ENCODE results near the gene KCNE4. TPM values are rescaled to one million over a fixed set of nuclear protein-coding genes. Genes with fewer than 3 reads are reported as not detected.

Gene KCNE4
- total and polyA plus RNA-seq, 2 donors (not counting 1 experiment from before 2014, with no cell fraction given): not detected

DNA sequence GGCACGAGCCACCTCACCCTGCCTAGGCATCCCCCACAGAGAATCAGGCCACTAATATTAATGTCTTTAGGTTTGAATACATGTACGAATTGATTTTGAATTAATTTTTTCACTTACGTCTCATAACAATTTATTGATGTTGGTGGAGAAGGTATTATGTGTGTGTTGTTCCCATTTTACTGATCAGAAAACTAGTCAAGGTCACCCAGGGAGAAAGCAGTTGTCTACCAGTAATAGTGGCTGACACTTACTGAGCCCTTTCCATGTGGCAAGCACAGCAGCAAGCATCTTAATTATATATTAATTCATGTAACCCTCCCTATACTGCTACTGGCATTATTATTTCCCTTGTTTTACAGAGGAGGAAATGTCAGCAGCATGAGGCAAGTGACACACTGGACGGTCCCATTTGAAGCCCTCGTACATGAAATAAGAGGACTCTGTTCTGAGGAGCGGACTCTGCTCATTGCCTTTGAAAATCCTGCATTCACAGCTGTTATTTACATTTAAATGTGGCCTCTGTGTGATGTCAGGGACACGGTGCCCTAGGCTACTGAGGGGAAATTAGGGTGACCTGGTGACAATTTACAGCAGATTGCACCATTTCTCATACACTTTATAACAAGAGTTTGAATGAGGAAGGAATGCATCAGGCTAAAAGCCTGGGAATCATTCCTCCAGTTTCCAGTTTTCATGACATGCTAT, 30.9 kb upstream of the KCNE4 start:
- Histone ChIP-seq H3K9me3 (ENCODE audit: control extremely low read depth in 1 of 3, control insufficient read depth in 2 of 3, insufficient read depth in 1 of 3, low read length in 2 of 3) (peaks cover 0 to 3% (median 0%) of the 10 kb centered on the region in 3 donors), H2AFZ (ENCODE audit: insufficient read depth, low read depth, low read length, poor library complexity, severe bottlenecking) (no peak overlapping the region), H3K4me2 (replicated peaks; ENCODE audit: low read depth, low read length, poor library complexity, severe bottlenecking) (no peak overlapping the region), H3K27ac (ENCODE audit: low read length in 2 of 2) (no peak overlapping the region), H3K79me2 (ENCODE audit: control insufficient read depth, insufficient read depth, low read length) (no peaks in the 10 kb centered on the region), H3K27me3 (replicated peaks in 1 of 4; ENCODE audit: control extremely low read depth in 1 of 4, control insufficient read depth in 3 of 4, insufficient read depth in 4 of 4, low read length in 3 of 4) (no peaks in the 10 kb centered on the region), H3K9ac (ENCODE audit: low read length) (no peak overlapping the region), H4K20me1 (ENCODE audit: control insufficient read depth, insufficient read depth, low read length, poor library complexity, severe bottlenecking) (no peaks in the 10 kb centered on the region), H3K4me3 (ENCODE audit: control extremely low read depth in 1 of 5, extremely low read depth in 1 of 5, insufficient read depth in 1 of 5, low read depth in 2 of 5, low read length in 4 of 5) (no peak overlapping the region), H3K36me3 (replicated peaks in 1 of 2; ENCODE audit: control extremely low read depth in 1 of 2, control insufficient read depth in 1 of 2, extremely low read depth in 1 of 2, insufficient read depth in 2 of 2, low read length in 1 of 2) (no peaks in the 10 kb centered on the region), H3K4me1 (ENCODE audit: control insufficient read depth in 2 of 2, insufficient read depth in 2 of 2, low read length in 2 of 2) (no peaks in the 10 kb centered on the region)
- TF ChIP-seq, protein P1, sequence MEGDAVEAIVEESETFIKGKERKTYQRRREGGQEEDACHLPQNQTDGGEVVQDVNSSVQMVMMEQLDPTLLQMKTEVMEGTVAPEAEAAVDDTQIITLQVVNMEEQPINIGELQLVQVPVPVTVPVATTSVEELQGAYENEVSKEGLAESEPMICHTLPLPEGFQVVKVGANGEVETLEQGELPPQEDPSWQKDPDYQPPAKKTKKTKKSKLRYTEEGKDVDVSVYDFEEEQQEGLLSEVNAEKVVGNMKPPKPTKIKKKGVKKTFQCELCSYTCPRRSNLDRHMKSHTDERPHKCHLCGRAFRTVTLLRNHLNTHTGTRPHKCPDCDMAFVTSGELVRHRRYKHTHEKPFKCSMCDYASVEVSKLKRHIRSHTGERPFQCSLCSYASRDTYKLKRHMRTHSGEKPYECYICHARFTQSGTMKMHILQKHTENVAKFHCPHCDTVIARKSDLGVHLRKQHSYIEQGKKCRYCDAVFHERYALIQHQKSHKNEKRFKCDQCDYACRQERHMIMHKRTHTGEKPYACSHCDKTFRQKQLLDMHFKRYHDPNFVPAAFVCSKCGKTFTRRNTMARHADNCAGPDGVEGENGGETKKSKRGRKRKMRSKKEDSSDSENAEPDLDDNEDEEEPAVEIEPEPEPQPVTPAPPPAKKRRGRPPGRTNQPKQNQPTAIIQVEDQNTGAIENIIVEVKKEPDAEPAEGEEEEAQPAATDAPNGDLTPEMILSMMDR (IDR thresholded peaks at IDR 0.05): no peak
- TF ChIP-seq EZH2 (IDR thresholded peaks at IDR 0.05; ENCODE audit: borderline replicate concordance, insufficient read depth, low read depth, low read length, poor library complexity, severe bottlenecking): no peak
- Mint-ChIP-seq H3K27me3 (no peaks in the 10 kb centered on the region), H3K4me3 (no peak overlapping the region), H3K4me1 (no peaks in the 10 kb centered on the region), H3K9me3 (ENCODE audit: insufficient read depth) (no peaks in the 10 kb centered on the region), H3K27ac (no peak overlapping the region)
- DNase-seq (no peak), ATAC-seq (ENCODE audit: low read depth) (no peak)
- ChIA-PET POLR2A (no interaction called here), CTCF (no interaction called here)
- WGBS (ENCODE audit: insufficient coverage): no CpG with 5 or more reads among the region's 7 CpGs
- intact Hi-C loops (cut with micrococcal nuclease): no loop called here

DNA sequence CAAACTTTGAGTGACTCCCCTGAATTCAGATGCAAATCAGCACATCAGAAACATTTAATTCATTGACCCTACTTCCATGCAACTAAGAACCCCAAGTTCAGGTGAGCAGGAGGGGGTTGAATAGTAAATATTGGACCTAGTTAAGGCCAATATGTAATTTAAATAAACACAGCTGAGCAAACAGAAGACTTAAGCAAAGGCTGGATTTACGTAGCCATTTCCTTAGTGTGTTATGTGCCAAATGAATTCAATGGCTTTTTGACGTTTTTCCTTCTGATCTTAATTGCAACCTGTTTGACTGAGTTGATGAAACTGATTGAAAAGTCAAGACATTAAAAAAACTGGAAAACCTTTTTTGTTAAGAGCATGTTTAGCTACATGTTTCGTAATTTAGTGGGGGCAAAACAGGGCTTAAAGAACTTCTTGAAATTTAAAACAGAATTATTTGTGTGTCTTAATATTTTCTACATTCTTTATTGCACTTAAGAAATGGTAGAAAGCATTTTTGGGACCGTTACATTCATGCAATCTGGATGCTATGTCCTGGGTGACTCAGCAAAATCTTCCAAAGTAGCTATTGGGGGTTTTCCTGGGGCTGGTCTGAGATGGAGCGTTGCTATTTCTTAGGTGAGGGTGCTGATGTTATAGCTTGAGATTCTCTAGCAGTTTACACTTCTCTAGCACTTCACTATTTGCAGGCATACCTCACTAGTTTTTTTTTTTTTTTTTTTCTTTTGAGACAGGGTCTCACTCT, 25.5 kb upstream of the KCNE4 start:
- DNase-seq (no peak), ATAC-seq (ENCODE audit: low read depth) (no peak)
- Histone ChIP-seq H4K20me1 (ENCODE audit: control insufficient read depth, insufficient read depth, low read length, poor library complexity, severe bottlenecking) (no peaks in the 10 kb centered on the region), H3K4me3 (ENCODE audit: control extremely low read depth in 1 of 5, extremely low read depth in 1 of 5, insufficient read depth in 1 of 5, low read depth in 2 of 5, low read length in 4 of 5) (no peak overlapping the region), H3K79me2 (ENCODE audit: control insufficient read depth, insufficient read depth, low read length) (no peaks in the 10 kb centered on the region), H2AFZ (ENCODE audit: insufficient read depth, low read depth, low read length, poor library complexity, severe bottlenecking) (no peak overlapping the region), H3K4me1 (ENCODE audit: control insufficient read depth in 2 of 2, insufficient read depth in 2 of 2, low read length in 2 of 2) (no peaks in the 10 kb centered on the region), H3K27me3 (replicated peaks in 1 of 4; ENCODE audit: control extremely low read depth in 1 of 4, control insufficient read depth in 3 of 4, insufficient read depth in 4 of 4, low read length in 3 of 4) (peaks cover 0 to under 1% (median 0%) of the 10 kb centered on the region in 4 experiments), H3K9ac (ENCODE audit: low read length) (no peak overlapping the region), H3K9me3 (ENCODE audit: control extremely low read depth in 1 of 3, control insufficient read depth in 2 of 3, insufficient read depth in 1 of 3, low read length in 2 of 3) (no peaks in the 10 kb centered on the region), H3K36me3 (replicated peaks in 1 of 2; ENCODE audit: control extremely low read depth in 1 of 2, control insufficient read depth in 1 of 2, extremely low read depth in 1 of 2, insufficient read depth in 2 of 2, low read length in 1 of 2) (no peaks in the 10 kb centered on the region), H3K27ac (ENCODE audit: low read length in 2 of 2) (no peak overlapping the region), H3K4me2 (replicated peaks; ENCODE audit: low read depth, low read length, poor library complexity, severe bottlenecking) (no peak overlapping the region)
- WGBS (ENCODE audit: insufficient coverage): 60% methylated on average over 1 of the region's 5 CpGs
- H3K4me1 Mint-ChIP-seq: no peaks in the 10 kb centered on the region
- POLR2A ChIA-PET: no interaction called here
- CTCF ChIA-PET: no interaction called here
- no peak for TF ChIP-seq EZH2 (IDR thresholded peaks at IDR 0.05; ENCODE audit: borderline replicate concordance, insufficient read depth, low read depth, low read length, poor library complexity, severe bottlenecking)
- TF ChIP-seq, protein P1 (IDR thresholded peaks at IDR 0.05): no peak
- H3K27me3 Mint-ChIP-seq: no peaks in the 10 kb centered on the region
- intact Hi-C loops (cut with micrococcal nuclease): no loop called here
- H3K4me3 Mint-ChIP-seq: no peak overlapping the region
- H3K27ac Mint-ChIP-seq: no peak overlapping the region
- no peaks in the 10 kb centered on the region for H3K9me3 Mint-ChIP-seq (ENCODE audit: insufficient read depth)
